HG03066 (cell line): ENCODE measurements around the gene ADORA1.

Experiments used
- ATAC-seq: cut with Tn5 transposase; IDR thresholded peaks from one replicate; pipeline ENCODE4 v1.9.1; 2021; ENCODE audit warnings: low read depth; ENCODE audit not compliant: unreplicated experiment

The ADORA1 gene

GRCh38 chr1:203138066-203138465, 10.5 kb downstream of the ADORA1 start:
- ATAC-seq: no peak

GRCh38 chr1:203139976-203140475, 12.5 kb downstream of the ADORA1 start:
- ATAC-seq: no peak

DNA sequence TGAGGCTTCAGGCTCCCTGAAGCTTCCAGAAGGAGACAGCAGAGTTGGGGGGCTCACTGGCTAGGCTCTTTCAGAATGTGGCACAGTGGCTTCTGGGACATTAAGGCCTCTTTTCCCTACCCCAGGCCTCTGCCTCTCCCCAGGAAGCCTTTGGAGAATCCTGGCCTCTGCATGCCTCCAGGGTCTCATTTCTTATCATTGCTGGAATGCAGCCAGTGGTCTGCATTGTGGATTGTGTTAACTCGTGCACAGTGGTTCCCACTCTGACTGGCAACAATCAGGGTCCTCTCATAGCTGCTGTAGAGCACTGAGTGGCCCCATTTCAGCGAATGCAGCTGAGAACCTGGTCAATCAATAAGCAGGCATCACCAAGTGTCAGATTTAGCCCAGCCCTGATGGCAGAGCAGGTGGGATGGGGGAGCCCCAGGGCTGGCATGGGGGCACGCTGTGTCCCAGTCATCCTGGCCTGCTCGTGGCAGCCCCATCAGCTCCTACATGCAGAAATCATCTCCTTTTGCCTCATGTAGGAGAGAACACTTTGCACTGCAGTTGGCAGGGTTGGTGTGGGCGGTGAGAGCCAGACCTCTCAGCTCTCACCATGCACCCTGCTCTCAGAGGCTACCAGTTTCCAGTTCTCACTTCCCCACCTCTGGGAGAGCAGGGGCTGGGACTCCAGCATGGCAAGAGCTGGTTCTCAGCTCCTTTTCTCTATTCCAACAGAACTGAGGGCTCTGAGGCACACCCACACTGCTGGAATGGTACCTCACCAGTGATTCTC, 13.4 kb downstream of the ADORA1 start:
- no peak for ATAC-seq

DNA sequence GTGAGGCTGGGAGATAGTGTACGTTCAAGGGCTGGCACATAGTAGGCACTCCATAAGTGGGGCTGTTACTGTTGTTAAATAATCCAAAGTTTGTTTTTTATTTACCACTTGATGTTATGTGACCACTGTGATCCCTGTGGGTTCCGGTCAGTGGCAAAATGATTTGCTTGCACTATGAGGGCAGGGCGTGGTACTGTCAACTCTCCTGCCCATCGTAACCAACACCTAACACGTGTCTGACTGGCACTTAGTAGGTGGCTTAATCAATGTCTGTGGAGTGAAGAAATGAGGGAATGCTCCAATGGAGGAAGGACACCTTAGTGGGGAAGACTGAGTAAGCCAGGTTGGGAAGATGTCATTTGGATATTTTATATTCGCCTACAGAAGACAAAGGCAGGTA, 14.6 kb downstream of the ADORA1 start:
- no peak for ATAC-seq

- ATAC-seq: no peak
These were observed 15.3 kb downstream of the ADORA1 start for GRCh38 chr1:203142684-203143408.

DNA sequence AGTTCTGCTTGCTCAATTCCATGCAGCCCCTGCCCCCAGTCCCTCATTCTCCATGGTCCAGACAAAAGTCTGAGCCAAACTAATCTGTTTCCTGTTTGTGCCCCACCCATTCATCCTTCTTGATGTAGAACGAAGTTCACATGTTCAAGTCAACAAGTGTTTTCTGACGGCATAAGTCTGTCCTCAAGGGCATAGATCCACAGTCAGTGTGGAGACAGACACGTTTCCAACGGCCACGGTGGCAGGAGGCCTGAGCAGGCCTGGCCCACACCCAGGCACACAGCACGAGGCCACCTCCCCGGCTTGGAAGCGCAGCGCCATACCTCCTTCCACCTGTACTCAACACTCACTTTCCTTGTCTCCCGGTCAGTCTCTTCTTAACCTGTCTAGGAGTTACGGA, 16.1 kb downstream of the ADORA1 start:
- ATAC-seq: no peak

GRCh38 chr1:203144661-203145060, 17.1 kb downstream of the ADORA1 start:
- no peak for ATAC-seq

GRCh38 chr1:203145321-203146041, 18.0 kb downstream of the ADORA1 start:
- ATAC-seq: no peak

- no peak for ATAC-seq
These were observed 18.5 kb downstream of the ADORA1 start for GRCh38 chr1:203146042-203146369.

GRCh38 chr1:203146537-203146936, 19.0 kb downstream of the ADORA1 start:
- ATAC-seq: no peak

DNA sequence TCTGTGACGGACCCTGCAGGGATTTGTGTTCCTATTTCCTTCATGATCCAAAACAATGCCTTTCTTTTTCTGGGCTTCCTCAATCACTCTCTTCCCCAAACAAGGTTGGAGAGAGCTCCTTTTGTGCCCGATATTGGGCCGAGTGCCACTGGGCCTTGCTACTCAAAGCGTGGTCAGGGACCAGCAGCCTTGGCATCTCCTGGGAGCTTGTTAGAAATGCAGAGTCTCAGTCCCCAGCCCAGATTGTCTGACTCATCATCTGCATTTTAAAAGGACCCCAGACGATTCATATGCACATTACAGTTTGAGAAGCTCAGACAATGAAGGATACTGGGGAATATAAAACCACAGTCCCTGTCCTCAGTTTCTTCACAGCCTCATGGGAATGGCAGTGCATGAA, 19.9 kb downstream of the ADORA1 start:
- ATAC-seq: no peak

DNA sequence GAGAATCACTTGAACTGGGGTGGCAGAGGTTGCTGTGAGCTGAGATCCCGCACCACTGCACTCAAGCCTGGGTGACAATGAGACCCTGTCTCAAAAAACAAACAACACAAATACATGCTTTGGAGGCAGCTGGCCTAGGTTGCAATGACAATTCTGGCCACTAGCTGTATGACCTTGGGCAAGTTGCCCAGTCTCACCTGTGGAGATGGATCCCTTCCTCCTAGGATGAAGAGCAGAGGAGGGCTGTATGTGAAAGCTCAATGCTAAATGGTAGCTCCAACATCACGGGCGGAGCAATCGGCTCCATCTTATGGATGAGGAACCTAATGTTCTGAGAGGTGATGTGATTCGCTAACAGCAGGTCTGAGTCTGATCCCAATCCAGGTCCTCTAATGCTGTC, 20.6 kb downstream of the ADORA1 start:
- no peak for ATAC-seq

GRCh38 chr1:203148579-203148978, 21.1 kb downstream of the ADORA1 start:
- ATAC-seq: no peak

- ATAC-seq: no peak
These were observed 21.8 kb downstream of the ADORA1 start for GRCh38 chr1:203149188-203149840.

DNA sequence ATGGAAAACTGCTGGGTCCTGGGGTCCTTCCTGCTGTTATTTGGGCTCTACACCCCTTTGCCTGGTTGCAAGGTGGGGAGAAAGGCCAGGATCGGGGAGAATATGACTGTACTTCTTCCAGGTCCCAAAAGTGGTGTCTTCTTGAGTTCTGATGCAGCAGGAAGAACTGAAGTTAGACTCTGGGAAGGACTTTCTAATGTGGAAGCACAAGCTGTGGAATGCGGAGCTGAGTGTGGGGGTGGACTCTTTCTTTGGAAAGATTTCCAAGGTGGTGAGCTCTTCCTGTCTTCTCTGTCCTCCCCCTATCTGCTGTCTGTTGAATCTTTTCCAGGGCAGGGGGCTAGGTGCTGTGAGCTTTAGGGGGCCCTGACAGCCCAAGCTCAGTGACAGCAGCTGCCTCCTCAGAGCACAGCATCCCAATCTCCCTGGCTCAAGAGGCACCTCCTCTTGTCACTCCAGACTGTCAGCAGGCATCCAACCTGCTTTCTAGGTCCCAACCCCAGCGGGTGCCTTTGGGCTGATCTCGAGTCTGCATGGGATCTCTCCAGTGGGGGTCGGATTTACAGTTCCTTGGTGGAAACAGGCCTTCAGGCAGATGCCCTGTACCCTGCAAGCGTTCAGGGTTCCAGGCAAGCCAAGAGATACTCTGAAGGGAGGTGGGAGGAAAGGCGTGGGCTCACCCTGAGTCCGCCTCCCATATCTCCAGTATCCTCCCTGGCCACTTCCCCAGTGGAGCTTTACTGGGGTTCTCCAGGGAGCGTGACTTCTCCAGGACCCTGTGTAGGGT, 23.2 kb downstream of the ADORA1 start:
- no peak for ATAC-seq

DNA sequence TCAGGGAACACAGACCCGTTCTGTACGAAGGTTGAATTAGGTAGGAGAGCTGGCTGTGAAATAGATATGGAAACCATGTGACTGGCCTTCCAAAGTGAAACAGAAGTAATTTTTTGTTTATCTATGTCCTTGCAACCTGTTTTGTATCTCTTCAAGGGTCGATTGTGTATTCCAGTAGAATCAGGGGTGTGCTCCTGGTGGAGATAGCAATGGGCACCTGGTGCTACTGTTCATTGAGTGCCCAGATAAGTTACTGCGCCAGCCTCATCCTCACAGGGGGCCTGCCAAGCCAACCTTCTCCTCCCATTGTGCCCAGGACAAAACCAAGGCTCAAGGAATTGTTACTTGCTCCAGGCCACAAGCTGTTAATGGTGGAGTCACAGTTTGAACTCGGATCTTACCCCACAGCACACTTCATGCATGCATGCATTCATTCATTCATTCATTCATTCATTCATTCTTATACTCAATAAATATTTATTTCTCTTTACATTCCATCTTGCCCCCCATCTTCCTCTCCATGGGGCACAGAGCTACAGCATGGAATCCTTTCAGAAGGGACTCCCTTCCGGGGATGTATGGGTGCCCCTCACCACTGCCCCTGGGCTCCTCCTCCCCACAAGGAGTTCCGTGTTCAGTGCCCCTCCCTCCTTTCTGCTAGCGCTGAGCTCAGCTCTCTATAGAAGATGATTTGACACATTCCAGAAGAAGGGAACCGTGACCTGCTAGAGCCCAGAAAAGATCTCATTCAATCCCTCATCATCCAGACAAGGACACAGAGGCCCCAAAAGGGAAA, 24.0 kb downstream of the ADORA1 start:
- no peak for ATAC-seq

- no peak for ATAC-seq
These were observed 24.9 kb downstream of the ADORA1 start for GRCh38 chr1:203152158-203153034.
